HG03521 (cell line): ENCODE measurements around the gene TPRA1.
A peak's percentile ranks its signal among the peaks of the same experiment; 100 is the strongest.

Experiments used
- ATAC-seq: cut with Tn5 transposase; IDR thresholded peaks from one replicate; pipeline ENCODE4 v1.9.1; 2021; ENCODE audit warnings: mild to moderate bottlenecking, moderate library complexity; ENCODE audit not compliant: unreplicated experiment

Gene TPRA1

DNA sequence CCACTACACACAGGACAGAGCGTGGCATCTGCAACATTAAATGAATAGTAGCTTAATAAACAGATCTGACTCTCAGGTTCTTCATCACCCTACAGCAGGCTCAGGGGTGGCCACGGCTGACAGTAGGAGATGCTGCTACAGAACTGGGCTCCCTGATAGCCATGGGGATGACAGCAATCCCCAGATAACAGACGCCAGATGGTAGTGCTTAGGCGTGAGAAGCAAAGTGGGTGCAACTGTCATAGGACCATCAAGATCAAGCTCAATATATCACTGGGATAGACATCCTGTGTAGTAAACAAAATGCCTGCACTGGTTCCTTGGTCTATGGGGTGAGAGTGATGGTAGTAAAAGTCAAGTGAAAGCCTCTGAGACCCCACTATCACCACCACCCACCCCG is 2.6 kb upstream of the TPRA1 start:
- ATAC-seq: no peak

GRCh38 chr3:127590282-127590592 is 296 bp downstream of the TPRA1 start:
- peak; percentile 37 for ATAC-seq

- peak; percentile 2 for ATAC-seq
These were observed 792 bp downstream of the TPRA1 start for GRCh38 chr3:127589600-127590281.

DNA sequence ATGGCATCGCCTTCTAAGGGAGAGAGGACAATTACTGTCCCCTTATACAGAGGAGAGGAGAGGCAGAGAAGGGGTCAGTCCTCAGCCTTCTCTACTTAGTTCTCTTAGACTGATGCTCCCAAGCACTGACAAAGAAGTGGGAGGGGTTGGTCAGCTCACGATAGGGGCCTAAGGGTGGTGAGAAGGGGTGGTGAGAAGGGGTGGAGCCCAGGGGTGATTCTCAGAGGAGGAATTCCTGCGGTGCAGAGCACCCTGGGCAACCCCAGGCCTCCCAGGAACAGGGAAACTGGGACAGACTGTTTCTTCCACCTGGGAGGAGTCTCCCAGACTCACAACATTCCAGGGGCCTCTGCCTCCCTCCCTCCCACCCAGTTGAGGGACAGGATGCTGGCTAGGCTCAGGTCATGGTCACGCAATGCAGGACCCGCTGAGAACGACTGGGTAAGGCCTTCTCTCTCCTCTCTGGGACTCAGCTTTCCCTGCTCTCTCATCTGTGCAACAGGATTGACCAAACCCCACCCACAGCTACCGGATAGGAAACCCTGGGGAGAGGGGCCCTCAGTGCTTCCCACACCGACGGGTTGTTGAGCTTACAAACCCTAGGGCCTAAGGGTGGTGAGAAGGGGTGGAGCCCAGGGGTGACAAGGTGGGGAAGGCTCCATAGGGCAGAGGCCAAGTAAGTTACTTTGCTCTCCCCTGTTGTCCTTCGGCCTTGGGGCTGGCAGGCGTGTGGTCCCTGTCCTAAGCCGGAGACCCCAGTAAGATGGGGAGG is 1.5 kb downstream of the TPRA1 start:
- ATAC-seq: no peak

DNA sequence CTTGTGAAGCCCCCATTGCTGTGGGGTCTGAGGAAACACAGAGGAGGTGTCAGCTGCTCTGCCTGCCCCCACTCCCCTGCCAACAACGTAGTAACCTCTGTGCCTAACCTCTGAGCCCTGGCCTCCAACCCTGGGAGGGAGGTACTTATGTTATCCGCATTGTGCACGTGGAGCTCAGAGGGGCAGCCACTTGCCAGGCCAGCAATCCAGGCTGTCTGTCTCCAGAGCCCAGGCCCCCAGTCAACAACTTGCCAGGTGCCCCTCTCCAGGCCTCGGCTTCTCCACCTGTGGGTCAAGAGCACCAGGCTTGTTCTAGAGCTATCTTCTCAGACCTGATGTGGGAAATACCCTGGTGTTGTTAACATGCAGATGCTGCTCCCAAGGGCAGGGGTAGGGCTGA is 2.7 kb downstream of the TPRA1 start:
- no peak for ATAC-seq

- ATAC-seq: no peak
These were observed 4.6 kb downstream of the TPRA1 start for GRCh38 chr3:127585813-127586413.

DNA sequence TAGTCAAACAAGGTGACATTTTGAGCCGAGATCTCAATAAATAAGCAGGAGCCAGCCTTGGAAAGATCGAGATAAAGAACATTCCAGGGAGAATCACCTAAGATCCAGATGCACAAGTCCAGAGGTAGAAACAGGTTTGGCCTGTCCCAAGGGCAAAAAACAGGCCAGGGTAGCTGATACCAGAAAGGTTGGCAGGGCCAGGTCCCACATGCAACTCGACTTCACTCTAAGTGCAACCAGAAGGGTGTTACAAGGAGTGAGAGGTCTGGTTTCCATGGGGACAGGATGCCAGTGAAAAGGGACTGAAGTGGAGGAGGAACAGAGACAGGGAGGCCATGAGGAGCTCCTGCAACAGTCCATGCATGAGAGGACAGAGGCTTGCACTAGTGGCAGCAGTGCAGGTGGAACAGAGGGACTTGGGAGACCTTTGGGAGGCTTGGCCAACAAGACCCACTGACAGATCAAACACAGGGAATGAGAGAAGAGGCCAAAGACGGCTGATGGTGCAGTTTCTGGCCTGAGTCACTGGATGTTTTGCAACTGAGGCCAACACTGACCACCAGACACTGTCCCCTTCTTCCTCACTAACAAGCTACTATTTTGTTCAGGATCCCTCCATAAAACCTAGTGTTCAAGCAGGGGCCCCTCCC is 5.2 kb downstream of the TPRA1 start:
- ATAC-seq: no peak

GRCh38 chr3:127584734-127585133 is 5.8 kb downstream of the TPRA1 start:
- no peak for ATAC-seq

DNA sequence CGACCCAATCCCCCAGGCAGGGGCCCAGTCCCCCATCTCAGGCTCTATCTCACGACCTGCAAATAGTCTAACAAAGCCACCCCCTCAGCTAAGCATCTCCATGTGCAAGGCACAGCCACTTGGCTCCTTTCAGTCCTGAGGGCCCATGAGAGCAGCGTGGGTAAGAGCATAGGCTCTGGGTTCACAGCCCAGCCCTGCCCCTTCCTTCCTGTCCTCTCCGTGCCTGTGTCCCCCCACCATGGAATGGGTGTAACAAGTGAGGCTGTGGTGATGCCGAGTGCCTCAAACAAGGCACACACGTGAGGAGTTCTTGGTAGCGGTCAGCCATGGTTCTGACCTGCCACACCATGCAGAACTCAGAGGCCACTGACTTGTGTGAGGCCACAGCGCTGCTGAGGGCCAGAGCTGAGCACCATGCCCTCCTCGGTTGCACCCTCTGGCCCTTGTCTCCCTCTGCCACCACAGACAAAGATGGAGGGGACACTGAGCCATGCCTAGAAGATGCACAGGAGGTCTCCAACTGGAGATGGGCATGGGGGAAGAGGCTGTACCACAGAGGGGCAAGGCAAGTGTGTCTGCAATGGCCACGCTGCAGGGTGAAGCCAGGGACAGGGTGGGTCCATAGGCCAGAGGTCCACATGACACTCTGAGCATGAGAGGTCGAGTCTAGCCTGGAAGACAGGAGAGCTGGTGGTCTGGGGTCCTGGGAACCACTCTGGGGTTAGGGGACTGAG is 10.0 kb downstream of the TPRA1 start:
- ATAC-seq: no peak

DNA sequence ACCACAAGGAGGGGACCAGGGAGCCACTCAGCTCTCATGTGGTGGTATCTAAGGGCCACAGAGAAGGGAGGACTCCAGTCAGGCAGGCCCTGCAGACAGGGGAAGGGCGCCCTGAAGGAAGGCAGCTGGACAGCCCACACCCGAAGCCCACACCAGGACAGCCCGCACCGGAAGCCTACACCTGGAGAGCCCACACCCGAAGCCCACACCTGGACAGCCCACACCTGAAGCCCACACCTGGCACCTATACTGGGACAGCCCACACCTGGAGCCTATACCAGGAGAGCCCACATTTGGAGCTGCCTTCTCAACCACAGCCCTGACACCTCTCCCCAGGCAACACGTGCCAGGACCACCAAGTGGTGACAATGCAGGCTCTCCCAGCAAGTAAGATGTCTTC is 11.7 kb downstream of the TPRA1 start:
- no peak for ATAC-seq

GRCh38 chr3:127578168-127578567 is 12.4 kb downstream of the TPRA1 start:
- no peak for ATAC-seq

DNA sequence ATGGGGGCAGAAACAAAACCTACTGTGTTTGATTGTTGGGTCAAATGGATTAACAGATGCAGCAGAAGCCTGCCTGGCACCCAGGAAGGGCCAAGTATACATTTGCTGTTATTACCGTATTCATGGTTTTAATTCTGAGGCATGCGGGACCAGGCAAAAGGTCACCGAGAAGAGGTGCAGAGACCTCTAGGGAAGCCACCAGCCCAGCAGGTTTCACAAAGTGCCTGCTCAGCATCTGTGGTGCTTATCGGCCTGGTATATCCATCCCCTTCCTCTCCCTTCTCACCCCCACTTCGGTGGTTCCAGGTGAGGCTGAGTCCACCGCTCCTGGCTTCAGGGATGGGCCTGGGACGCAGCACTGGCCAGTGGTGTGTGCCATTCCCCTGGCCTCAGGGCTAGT is 13.1 kb downstream of the TPRA1 start:
- no peak for ATAC-seq

GRCh38 chr3:127574880-127575878 is 15.4 kb downstream of the TPRA1 start:
- ATAC-seq: peak; percentile 73

DNA sequence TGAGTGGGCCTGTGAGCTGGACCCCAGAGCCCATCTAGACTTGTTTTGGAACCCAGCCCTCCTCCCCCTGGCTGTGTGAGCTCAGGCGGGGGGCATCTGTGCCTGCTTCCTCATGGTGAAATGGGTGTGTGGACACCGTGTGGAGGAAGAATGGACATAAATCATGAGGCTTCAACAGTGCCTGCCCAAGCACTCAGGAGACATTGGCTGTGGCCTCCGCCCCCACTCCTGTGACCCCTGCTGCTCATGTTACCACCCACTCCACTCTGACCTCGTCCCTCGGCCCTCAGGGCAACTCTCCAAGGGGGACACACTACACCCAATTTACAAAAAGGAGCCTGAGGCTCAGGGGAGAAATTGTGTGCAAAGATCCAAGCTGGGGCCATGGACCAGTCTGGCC is 16.6 kb downstream of the TPRA1 start:
- no peak for ATAC-seq

DNA sequence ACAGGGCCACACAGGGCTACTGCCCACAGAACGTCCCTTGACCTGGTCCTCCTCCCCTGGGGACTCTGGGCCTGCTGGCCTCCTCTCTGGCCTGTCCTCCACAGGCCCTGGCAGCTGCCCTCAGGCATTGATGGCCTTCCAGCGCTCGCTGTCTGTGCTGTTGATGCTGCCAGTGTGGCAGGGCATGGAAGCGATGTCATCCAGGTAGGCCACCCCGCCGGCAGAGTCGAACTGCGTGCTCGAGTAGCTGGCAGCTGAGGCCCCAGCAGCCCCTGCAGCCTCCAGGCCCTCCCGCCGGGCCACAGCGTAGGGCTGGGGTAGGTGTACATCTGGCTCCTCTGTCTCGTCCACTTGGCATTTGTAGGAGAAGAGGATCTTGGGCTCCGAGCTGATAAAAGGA is 17.1 kb downstream of the TPRA1 start:
- ATAC-seq: no peak

DNA sequence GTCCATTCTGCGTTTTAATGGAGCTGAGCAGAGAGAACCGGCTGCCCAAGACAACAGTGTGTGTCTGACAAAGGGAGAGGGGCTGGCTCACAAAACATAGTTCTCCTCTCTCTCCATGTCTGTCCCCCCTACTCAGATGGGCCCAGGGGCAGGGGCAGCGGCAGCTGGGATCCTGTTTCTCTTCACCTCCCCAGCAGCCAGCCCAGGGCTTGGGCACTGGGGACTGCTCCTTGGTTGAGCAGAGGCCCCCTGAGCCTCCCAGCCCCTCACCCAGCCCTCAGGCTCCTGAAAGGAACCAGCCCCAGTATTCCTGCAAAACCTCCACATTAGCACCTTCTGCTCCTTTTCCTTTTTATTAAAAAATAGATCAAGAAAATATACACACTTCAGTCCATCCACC is 17.8 kb downstream of the TPRA1 start:
- ATAC-seq: no peak

GRCh38 chr3:127572186-127572585 is 18.3 kb downstream of the TPRA1 start:
- ATAC-seq: no peak

GRCh38 chr3:127570520-127570919 is 20.0 kb downstream of the TPRA1 start:
- no peak for ATAC-seq

GRCh38 chr3:127569160-127569559 is 21.4 kb downstream of the TPRA1 start:
- ATAC-seq: no peak

GRCh38 chr3:127568586-127568985 is 21.9 kb downstream of the TPRA1 start:
- ATAC-seq: no peak
